WTC11 (cell line): ENCODE results near the gene BICDL1. TPM values are rescaled to one million over a fixed set of nuclear protein-coding genes. Genes with fewer than 3 reads are reported as not detected.

Source experiments
- ATAC-seq: fragments of 200-7000 bp; cut with Tn5 transposase; 2 replicates; pipeline ENCODE4 v1.10.0; 2021; ENCODE audit warnings: mild to moderate bottlenecking, moderate library complexity
- CTCF ChIA-PET: fragments of 300-600 bp; sonication (Branson Sonifier 250); formaldehyde crosslinking; loops from one replicate; lab custom pipeline; 2021; ENCODE audit warnings: antibody characterized with exemption; lab: Charles Lee
- POLR2A ChIA-PET: fragments of 350-600 bp; sonication (Branson Sonifier 250); formaldehyde crosslinking; loops from one replicate; lab custom pipeline; 2021; ENCODE audit warnings: antibody characterized with exemption; lab: Charles Lee
- DNase-seq: peaks from one replicate; pipeline ENCODE4 v3.0.0; 2021; ENCODE audit warnings: low spot score
- H3K27ac Mint-ChIP-seq: 2 replicates; pipeline ENCODE4 v1.8.0; 2021; ENCODE audit warnings: mixed read lengths
- H3K27me3 Mint-ChIP-seq: 2 replicates; pipeline ENCODE4 v1.8.0; 2021; ENCODE audit warnings: low read depth, mild to moderate bottlenecking, moderate library complexity, mixed read lengths
- H3K36me3 Mint-ChIP-seq: 2 replicates; pipeline ENCODE4 v1.8.0; 2021; ENCODE audit warnings: mixed read lengths
- H3K4me1 Mint-ChIP-seq: 2 replicates; pipeline ENCODE4 v1.8.0; 2022; ENCODE audit warnings: mixed read lengths
- H3K4me3 Mint-ChIP-seq: 2 replicates; pipeline ENCODE4 v1.8.0; 2021; ENCODE audit warnings: mild to moderate bottlenecking, moderate library complexity, mixed read lengths
- H3K9me3 Mint-ChIP-seq: 2 replicates; pipeline ENCODE4 v1.8.0; 2021; ENCODE audit warnings: mixed read lengths
- CREB1 ChIP-seq: sonication (generic); formaldehyde crosslinking; IDR thresholded peaks from 2 replicates; pipeline ENCODE4 v1.8.0; 2023; ENCODE audit warnings: mild to moderate bottlenecking, missing genetic modification reagents
- ETV6 ChIP-seq: sonication (generic); formaldehyde crosslinking; IDR thresholded peaks from 2 replicates; pipeline ENCODE4 v1.8.1; 2022; ENCODE audit warnings: mild to moderate bottlenecking, missing genetic modification reagents
- JAZF1 ChIP-seq: fragments of 250-450 bp; sonication (Bioruptor Pico); IDR thresholded peaks from 2 replicates; pipeline ENCODE4 v1.9.0; 2021; ENCODE audit warnings: moderate library complexity, mild to moderate bottlenecking, inconsistent platforms
- MXD4 ChIP-seq: fragments of 250-450 bp; sonication (Bioruptor Pico); IDR thresholded peaks from 2 replicates; pipeline ENCODE4 v1.8.0; 2021; ENCODE audit warnings: mild to moderate bottlenecking, moderate library complexity, borderline replicate concordance
- MYBL2 ChIP-seq: sonication (generic); formaldehyde crosslinking; IDR thresholded peaks from 2 replicates; pipeline ENCODE4 v1.8.1; 2023; ENCODE audit warnings: mild to moderate bottlenecking, moderate library complexity, missing genetic modification reagents
- NR2C2 ChIP-seq: sonication (generic); formaldehyde crosslinking; IDR thresholded peaks from 2 replicates; pipeline ENCODE4 v1.8.0; 2022; ENCODE audit warnings: mild to moderate bottlenecking, missing genetic modification reagents
- PRRX2 ChIP-seq: fragments of 250-450 bp; sonication (Bioruptor Pico); IDR thresholded peaks from 2 replicates; pipeline ENCODE4 v1.8.0; 2021; ENCODE audit warnings: mild to moderate bottlenecking
- RORB ChIP-seq: fragments of 250-450 bp; sonication (Bioruptor Pico); IDR thresholded peaks from 2 replicates; pipeline ENCODE4 v1.9.0; 2021; ENCODE audit warnings: mild to moderate bottlenecking
- SMAD4 ChIP-seq: sonication (generic); formaldehyde crosslinking; IDR thresholded peaks from 2 replicates; pipeline ENCODE4 v1.8.0; 2022; ENCODE audit warnings: mild to moderate bottlenecking, missing genetic modification reagents
- SOX15 ChIP-seq: fragments of 250-450 bp; sonication (Bioruptor Pico); IDR thresholded peaks from 2 replicates; pipeline ENCODE4 v1.9.0; 2021; ENCODE audit warnings: mild to moderate bottlenecking
- TEAD4 ChIP-seq: sonication (generic); formaldehyde crosslinking; IDR thresholded peaks from 2 replicates; pipeline ENCODE4 v1.8.0; 2022; ENCODE audit warnings: mild to moderate bottlenecking, missing genetic modification reagents
- TP53 ChIP-seq: sonication (generic); formaldehyde crosslinking; IDR thresholded peaks from 2 replicates; pipeline ENCODE4 v1.8.1; 2023; ENCODE audit warnings: mild to moderate bottlenecking, missing genetic modification reagents
- ZNF138 ChIP-seq: sonication (generic); formaldehyde crosslinking; conservative IDR thresholded peaks from 2 replicates; pipeline ENCODE4 v1.8.1; 2022; ENCODE audit warnings: mild to moderate bottlenecking, moderate library complexity, missing genetic modification reagents
- ZNF219 ChIP-seq: sonication (generic); formaldehyde crosslinking; IDR thresholded peaks from 2 replicates; pipeline ENCODE4 v1.8.0; 2023; ENCODE audit warnings: missing genetic modification reagents, mild to moderate bottlenecking, borderline replicate concordance
- ZNF232 ChIP-seq: sonication (generic); formaldehyde crosslinking; IDR thresholded peaks from 2 replicates; pipeline ENCODE4 v1.8.0; 2022; ENCODE audit warnings: mild to moderate bottlenecking, missing genetic modification reagents
- ZNF423 ChIP-seq: fragments of 250-450 bp; sonication (Bioruptor Pico); IDR thresholded peaks from 2 replicates; pipeline ENCODE4 v2.1.2; 2022; ENCODE audit warnings: mild to moderate bottlenecking, moderate library complexity
- total RNA-seq: library from RNA; stranded (reverse); gene quantifications from 3 replicates; pipeline ENCODE4 v1.2.3, GENCODE V29; 2021
- TF ChIP-seq, protein P1 (sequence below): sonication (generic); formaldehyde crosslinking; IDR thresholded peaks from 2 replicates; pipeline ENCODE4 v1.8.0; 2023; ENCODE audit warnings: mild to moderate bottlenecking, missing genetic modification reagents
- TF ChIP-seq, protein P2 (sequence below): sonication (generic); formaldehyde crosslinking; IDR thresholded peaks from 2 replicates; pipeline ENCODE4 v1.8.0; 2022; ENCODE audit warnings: mild to moderate bottlenecking, missing genetic modification reagents
- TF ChIP-seq, protein P3 (sequence below): sonication (generic); formaldehyde crosslinking; IDR thresholded peaks from 2 replicates; pipeline ENCODE4 v1.8.0; 2022; ENCODE audit warnings: mild to moderate bottlenecking, missing genetic modification reagents
- TF ChIP-seq, protein P4 (sequence below): fragments of 250-450 bp; sonication (Bioruptor Pico); IDR thresholded peaks from 2 replicates; pipeline ENCODE4 v1.8.0; 2021; ENCODE audit warnings: mild to moderate bottlenecking
- TF ChIP-seq, protein P5 (sequence below): sonication (generic); formaldehyde crosslinking; IDR thresholded peaks from 2 replicates; pipeline ENCODE4 v1.8.1; 2022; ENCODE audit warnings: low read depth, missing genetic modification reagents, borderline replicate concordance

Gene BICDL1
- total RNA-seq, 1 experiment from 2014 or later: 23.1 TPM

DNA sequence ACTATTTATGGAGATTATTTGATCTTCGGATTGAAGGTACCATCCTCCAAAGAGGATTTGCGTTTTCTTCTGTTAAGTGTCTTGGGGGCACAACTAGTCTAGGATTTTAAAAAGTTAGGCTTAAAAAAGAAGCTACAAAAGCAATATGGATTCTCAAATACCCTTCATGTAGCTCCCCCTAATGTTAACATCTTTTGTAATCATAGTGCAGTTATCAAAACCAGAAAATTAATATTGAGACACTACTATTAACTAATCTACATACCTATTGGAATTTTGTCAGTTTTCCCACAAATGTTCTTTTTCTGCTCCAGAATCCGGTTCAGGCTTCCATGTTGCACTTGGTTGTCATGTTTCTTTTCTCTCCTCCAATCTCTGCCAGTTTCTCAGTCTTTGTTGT lies 62.5 kb downstream of the BICDL1 start:
- CTCF ChIA-PET: no interaction called here
- POLR2A ChIA-PET: no interaction called here

DNA sequence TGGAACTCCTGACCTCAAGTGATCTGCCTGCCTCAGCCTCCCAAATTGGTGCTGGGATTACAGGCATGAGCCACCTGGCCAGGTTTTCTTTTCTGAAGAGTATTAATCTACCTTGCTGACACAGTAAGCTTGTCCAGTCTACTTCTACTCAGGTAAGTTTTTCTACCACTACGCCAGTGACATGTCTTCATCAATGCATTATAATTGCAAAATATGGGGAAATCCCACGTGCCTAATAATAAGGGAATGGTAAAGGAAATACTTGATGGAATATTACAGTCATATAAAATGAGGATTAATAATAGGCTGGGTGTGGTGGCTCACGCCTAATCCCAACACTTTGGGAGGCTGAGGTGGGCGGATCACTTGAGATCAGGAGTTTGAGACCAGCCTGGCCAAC lies 65.3 kb downstream of the BICDL1 start:
- peaks cover 8% of the 10 kb centered on the region for H3K9me3 Mint-ChIP-seq
- ChIA-PET POLR2A (no interaction called here), CTCF (no interaction called here)
- peaks cover 4% of the 10 kb centered on the region; the same call in 1 of the 2 replicates for H3K36me3 Mint-ChIP-seq
- H3K27ac Mint-ChIP-seq: no peak overlapping the region
- no peak overlapping the region for H3K4me3 Mint-ChIP-seq
- DNase-seq (no peak), ATAC-seq (no peak)
- TF ChIP-seq ZNF232 (CRISPR knock-in tag) (no peak), ETV6 (CRISPR knock-in tag) (no peak), JAZF1 (CRISPR knock-in tag) (no peak), ZNF138 (CRISPR knock-in tag) (no peak), MYBL2 (CRISPR knock-in tag) (no peak), TP53 (CRISPR knock-in tag) (no peak), NR2C2 (CRISPR knock-in tag) (no peak), TEAD4 (no peak), PRRX2 (CRISPR knock-in tag) (no peak), ZNF219 (no peak), ZNF423 (CRISPR knock-in tag) (no peak), CREB1 (CRISPR knock-in tag) (no peak)
- TF ChIP-seq, protein P1, sequence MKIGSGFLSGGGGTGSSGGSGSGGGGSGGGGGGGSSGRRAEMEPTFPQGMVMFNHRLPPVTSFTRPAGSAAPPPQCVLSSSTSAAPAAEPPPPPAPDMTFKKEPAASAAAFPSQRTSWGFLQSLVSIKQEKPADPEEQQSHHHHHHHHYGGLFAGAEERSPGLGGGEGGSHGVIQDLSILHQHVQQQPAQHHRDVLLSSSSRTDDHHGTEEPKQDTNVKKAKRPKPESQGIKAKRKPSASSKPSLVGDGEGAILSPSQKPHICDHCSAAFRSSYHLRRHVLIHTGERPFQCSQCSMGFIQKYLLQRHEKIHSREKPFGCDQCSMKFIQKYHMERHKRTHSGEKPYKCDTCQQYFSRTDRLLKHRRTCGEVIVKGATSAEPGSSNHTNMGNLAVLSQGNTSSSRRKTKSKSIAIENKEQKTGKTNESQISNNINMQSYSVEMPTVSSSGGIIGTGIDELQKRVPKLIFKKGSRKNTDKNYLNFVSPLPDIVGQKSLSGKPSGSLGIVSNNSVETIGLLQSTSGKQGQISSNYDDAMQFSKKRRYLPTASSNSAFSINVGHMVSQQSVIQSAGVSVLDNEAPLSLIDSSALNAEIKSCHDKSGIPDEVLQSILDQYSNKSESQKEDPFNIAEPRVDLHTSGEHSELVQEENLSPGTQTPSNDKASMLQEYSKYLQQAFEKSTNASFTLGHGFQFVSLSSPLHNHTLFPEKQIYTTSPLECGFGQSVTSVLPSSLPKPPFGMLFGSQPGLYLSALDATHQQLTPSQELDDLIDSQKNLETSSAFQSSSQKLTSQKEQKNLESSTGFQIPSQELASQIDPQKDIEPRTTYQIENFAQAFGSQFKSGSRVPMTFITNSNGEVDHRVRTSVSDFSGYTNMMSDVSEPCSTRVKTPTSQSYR: no peak
- TF ChIP-seq, protein P2, sequence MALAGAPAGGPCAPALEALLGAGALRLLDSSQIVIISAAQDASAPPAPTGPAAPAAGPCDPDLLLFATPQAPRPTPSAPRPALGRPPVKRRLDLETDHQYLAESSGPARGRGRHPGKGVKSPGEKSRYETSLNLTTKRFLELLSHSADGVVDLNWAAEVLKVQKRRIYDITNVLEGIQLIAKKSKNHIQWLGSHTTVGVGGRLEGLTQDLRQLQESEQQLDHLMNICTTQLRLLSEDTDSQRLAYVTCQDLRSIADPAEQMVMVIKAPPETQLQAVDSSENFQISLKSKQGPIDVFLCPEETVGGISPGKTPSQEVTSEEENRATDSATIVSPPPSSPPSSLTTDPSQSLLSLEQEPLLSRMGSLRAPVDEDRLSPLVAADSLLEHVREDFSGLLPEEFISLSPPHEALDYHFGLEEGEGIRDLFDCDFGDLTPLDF (CRISPR knock-in tag): no peak
- H3K4me1 Mint-ChIP-seq: no peaks in the 10 kb centered on the region
- no peaks in the 10 kb centered on the region for H3K27me3 Mint-ChIP-seq

More for the DNA sequence above, 62.5 kb downstream of the BICDL1 start:
- no peak overlapping the region for H3K4me3 Mint-ChIP-seq
- ATAC-seq (no peak), DNase-seq (no peak)
- H3K4me1 Mint-ChIP-seq: no peaks in the 10 kb centered on the region
- no peak for TF ChIP-seq SOX15 (CRISPR knock-in tag)
- TF ChIP-seq, protein P3, sequence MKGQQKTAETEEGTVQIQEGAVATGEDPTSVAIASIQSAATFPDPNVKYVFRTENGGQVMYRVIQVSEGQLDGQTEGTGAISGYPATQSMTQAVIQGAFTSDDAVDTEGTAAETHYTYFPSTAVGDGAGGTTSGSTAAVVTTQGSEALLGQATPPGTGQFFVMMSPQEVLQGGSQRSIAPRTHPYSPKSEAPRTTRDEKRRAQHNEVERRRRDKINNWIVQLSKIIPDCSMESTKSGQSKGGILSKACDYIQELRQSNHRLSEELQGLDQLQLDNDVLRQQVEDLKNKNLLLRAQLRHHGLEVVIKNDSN: no peak
- no peak for TF ChIP-seq RORB
- no peak for TF ChIP-seq ZNF423 (CRISPR knock-in tag)
- TF ChIP-seq, protein P4, sequence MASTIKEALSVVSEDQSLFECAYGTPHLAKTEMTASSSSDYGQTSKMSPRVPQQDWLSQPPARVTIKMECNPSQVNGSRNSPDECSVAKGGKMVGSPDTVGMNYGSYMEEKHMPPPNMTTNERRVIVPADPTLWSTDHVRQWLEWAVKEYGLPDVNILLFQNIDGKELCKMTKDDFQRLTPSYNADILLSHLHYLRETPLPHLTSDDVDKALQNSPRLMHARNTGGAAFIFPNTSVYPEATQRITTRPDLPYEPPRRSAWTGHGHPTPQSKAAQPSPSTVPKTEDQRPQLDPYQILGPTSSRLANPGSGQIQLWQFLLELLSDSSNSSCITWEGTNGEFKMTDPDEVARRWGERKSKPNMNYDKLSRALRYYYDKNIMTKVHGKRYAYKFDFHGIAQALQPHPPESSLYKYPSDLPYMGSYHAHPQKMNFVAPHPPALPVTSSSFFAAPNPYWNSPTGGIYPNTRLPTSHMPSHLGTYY (CRISPR knock-in tag): no peak
- TF ChIP-seq, protein P5, sequence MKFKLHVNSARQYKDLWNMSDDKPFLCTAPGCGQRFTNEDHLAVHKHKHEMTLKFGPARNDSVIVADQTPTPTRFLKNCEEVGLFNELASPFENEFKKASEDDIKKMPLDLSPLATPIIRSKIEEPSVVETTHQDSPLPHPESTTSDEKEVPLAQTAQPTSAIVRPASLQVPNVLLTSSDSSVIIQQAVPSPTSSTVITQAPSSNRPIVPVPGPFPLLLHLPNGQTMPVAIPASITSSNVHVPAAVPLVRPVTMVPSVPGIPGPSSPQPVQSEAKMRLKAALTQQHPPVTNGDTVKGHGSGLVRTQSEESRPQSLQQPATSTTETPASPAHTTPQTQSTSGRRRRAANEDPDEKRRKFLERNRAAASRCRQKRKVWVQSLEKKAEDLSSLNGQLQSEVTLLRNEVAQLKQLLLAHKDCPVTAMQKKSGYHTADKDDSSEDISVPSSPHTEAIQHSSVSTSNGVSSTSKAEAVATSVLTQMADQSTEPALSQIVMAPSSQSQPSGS (CRISPR knock-in tag): no peak
- no peak for TF ChIP-seq SMAD4 (CRISPR knock-in tag)
- TF ChIP-seq MXD4 (CRISPR knock-in tag): no peak
- peaks cover 8% of the 10 kb centered on the region for H3K9me3 Mint-ChIP-seq
- H3K27me3 Mint-ChIP-seq: no peaks in the 10 kb centered on the region
- H3K36me3 Mint-ChIP-seq: peaks cover 4% of the 10 kb centered on the region; the same call in 1 of the 2 replicates
- H3K27ac Mint-ChIP-seq: no peak overlapping the region
